MM.1S (cell line): ENCODE measurements around the gene TRAF3.

Source experiments
- CTCF ChIP-seq: fragments of 300-600 bp; sonication (generic); IDR thresholded peaks from 2 replicates; pipeline ENCODE4 v1.5.1; 2016; ENCODE audit warnings: antibody characterized with exemption, low read length, mixed read lengths
- EZH2 ChIP-seq: fragments of 300-600 bp; sonication (generic); optimal IDR thresholded peaks from 2 replicates; pipeline ENCODE3; 2017; ENCODE audit warnings: low read depth, mild to moderate bottlenecking, antibody characterized with exemption, low read length, mixed read lengths

- TF ChIP-seq CTCF (no peak), EZH2 (no peak)
Observed at GRCh38 chr14:102817942-102818940, 41.0 kb downstream of the TRAF3 start.
